ENCODE measurements around the gene VMO1.

Gene VMO1

GRCh38 chr17:4806777-4807604 is 20.8 kb upstream of the VMO1 start, which contains the start of gene PLD2:
Gene PLD2 (plus strand): TSS chr17:4807152. CDS start chr17:4807773, 621 bp downstream.
- Histone ChIP-seq H4K20me1 (ENCODE audit: control insufficient read depth, insufficient read depth, low read depth, low read length) (no peaks in the 10 kb centered on the region), H3F3A (ENCODE audit: control insufficient read depth, insufficient read depth) (no peaks in the 10 kb centered on the region), H3K4me1 (ENCODE audit: control insufficient read depth, low read length) (peaks cover 10% of the 10 kb centered on the region), H3K4me3 (ENCODE audit: low read length) (peak within 1 kb of the TSS; percentile 86), H3K27ac (ENCODE audit: low read depth, low read length) (no peak within 1 kb of the TSS), H3K9me3 (ENCODE audit: control insufficient read depth, insufficient read depth, low read length) (no peaks in the 10 kb centered on the region), H3K36me3 (ENCODE audit: control insufficient read depth, low read length) (no peaks in the 10 kb centered on the region), H3K9me2 (replicated peaks; ENCODE audit: control insufficient read depth, low read length) (no peaks in the 10 kb centered on the region), H3K4me2 (ENCODE audit: low read length) (peak within 1 kb of the TSS; percentile 82), H3K27me3 (ENCODE audit: control insufficient read depth, low read length) (peaks cover 4% of the 10 kb centered on the region; the same call in 1 of the 2 replicates), H3K79me2 (ENCODE audit: control insufficient read depth, low read length) (no peaks in the 10 kb centered on the region)
- TF ChIP-seq EZH2phosphoT487 (IDR thresholded peaks at IDR 0.05; ENCODE audit: borderline replicate concordance, low read length): no peak
- no peak for TF ChIP-seq CTCF (IDR thresholded peaks at IDR 0.05; ENCODE audit: low read depth, low read length, poor library complexity, severe bottlenecking)

GRCh38 chr17:4806456-4806776 is 20.3 kb upstream of the VMO1 start:
- no peaks in the 10 kb centered on the region for H3K9me3 ChIP-seq (ENCODE audit: control insufficient read depth, insufficient read depth, low read length)
- peaks cover 4% of the 10 kb centered on the region; the same call in 1 of the 2 replicates for H3K27me3 ChIP-seq (ENCODE audit: control insufficient read depth, low read length)
- H3K27ac ChIP-seq (ENCODE audit: low read depth, low read length): no peak overlapping the region
- H4K20me1 ChIP-seq (ENCODE audit: control insufficient read depth, insufficient read depth, low read depth, low read length): no peaks in the 10 kb centered on the region
- H3K9me2 ChIP-seq (replicated peaks; ENCODE audit: control insufficient read depth, low read length): no peaks in the 10 kb centered on the region
- H3K36me3 ChIP-seq (ENCODE audit: control insufficient read depth, low read length): no peaks in the 10 kb centered on the region
- no peaks in the 10 kb centered on the region for H3F3A ChIP-seq (ENCODE audit: control insufficient read depth, insufficient read depth)
- TF ChIP-seq EZH2phosphoT487 (IDR thresholded peaks at IDR 0.05; ENCODE audit: borderline replicate concordance, low read length) (no peak), CTCF (IDR thresholded peaks at IDR 0.05; ENCODE audit: low read depth, low read length, poor library complexity, severe bottlenecking) (no peak)
- peaks cover 10% of the 10 kb centered on the region for H3K4me1 ChIP-seq (ENCODE audit: control insufficient read depth, low read length)
- H3K4me2 ChIP-seq (ENCODE audit: low read length): peak overlapping the region; percentile 82
- H3K79me2 ChIP-seq (ENCODE audit: control insufficient read depth, low read length): no peaks in the 10 kb centered on the region
- H3K4me3 ChIP-seq (ENCODE audit: low read length): peak overlapping the region; percentile 86

- Histone ChIP-seq H4K20me1 (ENCODE audit: control insufficient read depth, insufficient read depth, low read depth, low read length) (no peaks in the 10 kb centered on the region), H3K79me2 (ENCODE audit: control insufficient read depth, low read length) (peaks cover 4% of the 10 kb centered on the region), H3K4me3 (ENCODE audit: low read length) (no peak within 1 kb of the TSS), H3K9me3 (ENCODE audit: control insufficient read depth, insufficient read depth, low read length) (no peaks in the 10 kb centered on the region), H3F3A (ENCODE audit: control insufficient read depth, insufficient read depth) (no peaks in the 10 kb centered on the region), H3K27ac (ENCODE audit: low read depth, low read length) (no peak within 1 kb of the TSS), H3K4me1 (ENCODE audit: control insufficient read depth, low read length) (peaks cover 5% of the 10 kb centered on the region), H3K36me3 (ENCODE audit: control insufficient read depth, low read length) (peaks cover 17% of the 10 kb centered on the region), H3K4me2 (ENCODE audit: low read length) (no peak within 1 kb of the TSS), H3K27me3 (ENCODE audit: control insufficient read depth, low read length) (no peaks in the 10 kb centered on the region), H3K9me2 (replicated peaks; ENCODE audit: control insufficient read depth, low read length) (no peaks in the 10 kb centered on the region)
- TF ChIP-seq CTCF (IDR thresholded peaks at IDR 0.05; ENCODE audit: low read depth, low read length, poor library complexity, severe bottlenecking) (no peak), EZH2phosphoT487 (IDR thresholded peaks at IDR 0.05; ENCODE audit: borderline replicate concordance, low read length) (no peak)
Observed at GRCh38 chr17:4802228-4802627, 16.1 kb upstream of the VMO1 start, which contains the start of gene C17orf114. Gene C17orf114 (minus strand): TSS chr17:4802328.
